ENCODE measurements around the gene ARPC5.
A peak's percentile ranks its signal among the peaks of the same experiment; 100 is the strongest.
"Not testable (repeated sequence)": the region's sequence is repeated elsewhere in the genome, so short reads cannot be mapped to it uniquely, and the experiment has no call there.

Gene ARPC5

GRCh38 chr1:183635606-183636333, at the start of gene ARPC5:
TSS of gene ARPC5 (minus strand) at chr1:183635783. CDS start at chr1:183635659, 124 bp downstream.
- Histone ChIP-seq H3K27me3 (peaks cover 2% of the 10 kb centered on the region), H3K4me1 (ENCODE audit: control insufficient read depth in 1 of 2, insufficient read depth in 1 of 2, low read depth in 1 of 2, low read length in 1 of 2) (peaks cover 45 to 53% of the 10 kb centered on the region in 2 experiments), H3K36me3 (peaks cover 22% of the 10 kb centered on the region), H3K27ac (peak within 1 kb of the TSS; percentile 98), H3K9me3 (no peaks in the 10 kb centered on the region), H3K4me3 (ENCODE audit: low read depth in 1 of 2, low read length in 1 of 2) (peak within 1 kb of the TSS; percentile 71 to 77)
- peak; percentile 53 for TF ChIP-seq CTCF (IDR thresholded peaks at IDR 0.05)

GRCh38 chr1:183685112-183685713, 49.6 kb upstream of the ARPC5 start:
- Histone ChIP-seq H3K36me3 (no peaks in the 10 kb centered on the region), H3K9me3 (no peaks in the 10 kb centered on the region), H3K4me1 (ENCODE audit: control insufficient read depth in 1 of 2, insufficient read depth in 1 of 2, low read depth in 1 of 2, low read length in 1 of 2) (no peaks in the 10 kb centered on the region), H3K4me3 (ENCODE audit: low read depth in 1 of 2, low read length in 1 of 2) (no peak overlapping the region), H3K27ac (no peak overlapping the region), H3K27me3 (peaks cover 5% of the 10 kb centered on the region)
- peak; percentile 85 for TF ChIP-seq CTCF (IDR thresholded peaks at IDR 0.05)

GRCh38 chr1:183679363-183679762, 43.8 kb upstream of the ARPC5 start:
- H3K36me3 ChIP-seq; H3K4me1 ChIP-seq (ENCODE audit: control insufficient read depth in 1 of 2, insufficient read depth in 1 of 2, low read depth in 1 of 2, low read length in 1 of 2); H3K27ac ChIP-seq; H3K9me3 ChIP-seq; H3K4me3 ChIP-seq (ENCODE audit: low read depth in 1 of 2, low read length in 1 of 2): not testable (repeated sequence)
- H3K27me3 ChIP-seq: peaks cover 32% of the 10 kb centered on the region

GRCh38 chr1:183678819-183679218, 43.2 kb upstream of the ARPC5 start:
- Histone ChIP-seq H3K27ac (no peak overlapping the region), H3K4me1 (ENCODE audit: control insufficient read depth in 1 of 2, insufficient read depth in 1 of 2, low read depth in 1 of 2, low read length in 1 of 2) (no peaks in the 10 kb centered on the region), H3K36me3 (no peaks in the 10 kb centered on the region), H3K9me3 (no peaks in the 10 kb centered on the region), H3K27me3 (peaks cover 38% of the 10 kb centered on the region), H3K4me3 (ENCODE audit: low read depth in 1 of 2, low read length in 1 of 2) (no peak overlapping the region)
- no peak for TF ChIP-seq CTCF (IDR thresholded peaks at IDR 0.05)

DNA sequence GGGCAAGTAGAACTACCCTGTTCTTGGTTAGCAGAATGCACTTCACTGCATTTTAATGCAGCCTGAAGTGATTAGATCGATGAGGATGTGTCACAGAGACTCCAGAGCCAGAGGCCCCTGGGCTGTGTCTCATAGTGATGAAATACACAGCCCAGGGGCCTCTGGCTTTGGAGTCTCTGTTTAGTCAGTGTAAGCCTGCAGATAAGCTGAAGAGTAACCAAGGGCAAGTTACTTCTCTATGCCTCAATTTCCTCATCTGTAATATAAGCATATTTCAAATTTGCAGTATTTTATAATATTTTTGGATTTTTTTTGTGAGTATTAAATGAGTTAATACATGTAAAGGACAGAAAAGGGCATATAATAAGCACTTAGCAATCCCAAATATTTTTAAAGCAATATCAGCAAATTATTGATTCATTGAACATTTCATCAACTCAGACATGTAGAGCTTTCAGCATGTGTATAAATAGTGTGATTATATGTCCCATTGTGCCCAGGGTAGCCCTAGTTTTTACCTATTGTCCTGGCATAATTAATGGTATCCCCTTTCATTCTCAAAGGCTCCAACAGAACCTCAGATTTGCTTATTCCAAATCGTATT, 41.1 kb upstream of the ARPC5 start:
- no peak for TF ChIP-seq CTCF (IDR thresholded peaks at IDR 0.05)
- Histone ChIP-seq H3K27ac (no peak overlapping the region), H3K9me3 (no peaks in the 10 kb centered on the region), H3K4me1 (ENCODE audit: control insufficient read depth in 1 of 2, insufficient read depth in 1 of 2, low read depth in 1 of 2, low read length in 1 of 2) (no peaks in the 10 kb centered on the region), H3K36me3 (no peaks in the 10 kb centered on the region), H3K27me3 (peaks cover 53% of the 10 kb centered on the region), H3K4me3 (ENCODE audit: low read depth in 1 of 2, low read length in 1 of 2) (no peak overlapping the region)
